Nephron progenitor cell (in vitro differentiated cells): ENCODE results near the gene GPATCH2.
A peak's percentile ranks its signal among the peaks of the same experiment; 100 is the strongest.

ENCODE experiments used
- DNase-seq: peaks from one replicate; pipeline ENCODE4 v3.0.0; 2021
- H3K27ac Mint-ChIP-seq: 2 replicates; pipeline ENCODE4 v1.8.0; 2021; ENCODE audit warnings: mild to moderate bottlenecking, moderate library complexity, mixed read lengths
- H3K27me3 Mint-ChIP-seq: 2 replicates; pipeline ENCODE4 v1.8.0; 2021; ENCODE audit warnings: mild to moderate bottlenecking, low read depth, mixed read lengths; ENCODE audit not compliant: poor library complexity
- H3K36me3 Mint-ChIP-seq: 2 replicates; pipeline ENCODE4 v1.8.0; 2021; ENCODE audit warnings: low read depth, mixed read lengths
- H3K4me1 Mint-ChIP-seq: 2 replicates; pipeline ENCODE4 v1.8.0; 2021; ENCODE audit warnings: mixed read lengths
- H3K4me3 Mint-ChIP-seq: 2 replicates; pipeline ENCODE4 v1.8.0; 2021; ENCODE audit warnings: mild to moderate bottlenecking, moderate library complexity, mixed read lengths
- H3K9me3 Mint-ChIP-seq: 2 replicates; pipeline ENCODE4 v1.8.0; 2021; ENCODE audit warnings: mild to moderate bottlenecking, moderate library complexity, mixed read lengths
- TF ChIP-seq, protein P1 (sequence below): fragments of 200-600 bp; sonication (generic); IDR thresholded peaks from 2 replicates; pipeline ENCODE4 v1.5.0; 2021; ENCODE audit warnings: antibody characterized with exemption

The GPATCH2 gene

DNA sequence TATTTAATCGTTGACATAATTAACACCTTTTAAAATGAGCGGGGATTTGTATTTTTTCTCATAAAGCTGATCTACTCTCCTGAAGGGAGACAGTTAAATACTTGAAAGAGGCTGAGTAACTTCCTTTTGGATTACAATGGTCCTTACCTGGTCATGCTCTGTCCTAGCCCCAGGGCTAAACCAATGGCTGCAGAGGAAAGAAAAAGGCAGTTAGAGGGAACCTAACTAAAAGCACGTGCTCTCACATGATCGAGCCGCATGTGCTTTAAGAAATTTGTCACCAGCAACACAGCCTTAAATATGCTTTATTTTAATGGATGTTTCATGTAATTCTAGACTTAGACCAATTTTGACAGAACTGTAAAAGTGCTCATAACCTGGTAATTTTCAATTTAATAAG, 132.7 kb downstream of the GPATCH2 start:
- no peaks in the 10 kb centered on the region for H3K9me3 Mint-ChIP-seq
- no peak overlapping the region for H3K4me3 Mint-ChIP-seq
- H3K27me3 Mint-ChIP-seq: no peaks in the 10 kb centered on the region
- TF ChIP-seq, protein P1, sequence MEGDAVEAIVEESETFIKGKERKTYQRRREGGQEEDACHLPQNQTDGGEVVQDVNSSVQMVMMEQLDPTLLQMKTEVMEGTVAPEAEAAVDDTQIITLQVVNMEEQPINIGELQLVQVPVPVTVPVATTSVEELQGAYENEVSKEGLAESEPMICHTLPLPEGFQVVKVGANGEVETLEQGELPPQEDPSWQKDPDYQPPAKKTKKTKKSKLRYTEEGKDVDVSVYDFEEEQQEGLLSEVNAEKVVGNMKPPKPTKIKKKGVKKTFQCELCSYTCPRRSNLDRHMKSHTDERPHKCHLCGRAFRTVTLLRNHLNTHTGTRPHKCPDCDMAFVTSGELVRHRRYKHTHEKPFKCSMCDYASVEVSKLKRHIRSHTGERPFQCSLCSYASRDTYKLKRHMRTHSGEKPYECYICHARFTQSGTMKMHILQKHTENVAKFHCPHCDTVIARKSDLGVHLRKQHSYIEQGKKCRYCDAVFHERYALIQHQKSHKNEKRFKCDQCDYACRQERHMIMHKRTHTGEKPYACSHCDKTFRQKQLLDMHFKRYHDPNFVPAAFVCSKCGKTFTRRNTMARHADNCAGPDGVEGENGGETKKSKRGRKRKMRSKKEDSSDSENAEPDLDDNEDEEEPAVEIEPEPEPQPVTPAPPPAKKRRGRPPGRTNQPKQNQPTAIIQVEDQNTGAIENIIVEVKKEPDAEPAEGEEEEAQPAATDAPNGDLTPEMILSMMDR: no peak
- no peak overlapping the region for H3K27ac Mint-ChIP-seq
- no peaks in the 10 kb centered on the region for H3K36me3 Mint-ChIP-seq
- no peak for DNase-seq
- H3K4me1 Mint-ChIP-seq: no peaks in the 10 kb centered on the region

DNA sequence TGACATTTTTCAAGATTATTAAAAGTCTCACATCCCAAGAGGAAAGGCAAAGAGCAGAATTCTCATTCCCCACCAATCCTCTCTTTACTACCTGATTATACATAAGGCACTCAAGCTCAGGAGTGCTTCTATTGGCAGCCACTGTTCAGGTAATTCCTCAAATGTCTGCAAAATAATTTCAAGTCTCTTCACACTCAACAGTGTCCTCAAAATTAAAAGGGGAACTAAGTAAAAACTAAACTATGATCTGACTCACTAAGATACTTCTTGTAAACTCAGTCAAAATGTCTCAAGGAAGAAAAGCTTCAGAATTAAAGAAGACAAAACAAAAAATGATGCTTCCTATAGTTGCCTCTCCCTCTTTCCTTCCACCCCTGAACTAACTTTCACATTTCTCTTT, 135.6 kb downstream of the GPATCH2 start:
- H3K9me3 Mint-ChIP-seq: no peaks in the 10 kb centered on the region
- H3K4me3 Mint-ChIP-seq: no peak overlapping the region
- no peak for DNase-seq
- H3K27ac Mint-ChIP-seq: no peak overlapping the region
- peaks cover 6% of the 10 kb centered on the region for H3K36me3 Mint-ChIP-seq
- H3K4me1 Mint-ChIP-seq: no peaks in the 10 kb centered on the region
- TF ChIP-seq, protein P1: no peak
- H3K27me3 Mint-ChIP-seq: no peaks in the 10 kb centered on the region

DNA sequence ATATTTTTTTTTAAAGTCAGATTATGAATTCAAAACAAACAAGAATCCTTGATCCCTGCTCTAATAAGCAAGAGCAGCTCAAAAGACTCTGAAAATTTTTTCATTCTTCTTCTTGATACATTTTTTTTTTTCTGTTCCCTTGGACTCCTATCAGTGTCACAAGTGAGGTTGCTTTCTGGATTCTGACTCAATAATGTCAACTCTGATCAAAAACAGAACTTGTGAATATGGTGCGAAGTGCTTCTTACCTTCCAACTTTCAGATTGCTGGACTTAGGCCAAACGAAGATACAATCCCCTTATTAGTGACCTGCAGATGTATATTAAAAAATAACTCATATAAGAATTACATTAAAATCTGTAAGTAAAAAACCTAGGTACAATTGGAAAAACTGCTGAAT, 136.1 kb downstream of the GPATCH2 start:
- Mint-ChIP-seq H3K27me3 (no peaks in the 10 kb centered on the region), H3K4me3 (no peak overlapping the region), H3K36me3 (peaks cover 9% of the 10 kb centered on the region), H3K9me3 (no peaks in the 10 kb centered on the region), H3K27ac (no peak overlapping the region), H3K4me1 (no peaks in the 10 kb centered on the region)
- TF ChIP-seq, protein P1: no peak
- no peak for DNase-seq

DNA sequence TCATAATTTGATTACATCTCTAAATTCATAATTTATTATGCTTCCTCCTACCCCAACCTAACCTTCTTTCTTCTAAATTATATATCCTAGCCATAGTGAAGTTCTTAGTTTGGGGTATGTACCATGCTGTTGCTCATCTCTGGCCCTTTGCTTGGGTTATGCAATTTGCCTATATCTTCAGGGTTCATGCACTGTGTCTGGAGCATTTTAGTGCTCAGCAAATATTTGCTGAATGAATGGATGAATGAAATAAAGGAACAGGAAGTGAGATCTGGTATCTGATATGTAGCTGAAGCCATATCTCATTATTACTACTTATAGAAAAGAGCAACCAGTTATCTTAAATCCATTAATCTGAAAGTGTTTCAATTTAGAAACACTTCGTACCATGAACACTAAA, 137.6 kb downstream of the GPATCH2 start:
- Mint-ChIP-seq H3K9me3 (no peaks in the 10 kb centered on the region), H3K4me1 (no peaks in the 10 kb centered on the region)

DNA sequence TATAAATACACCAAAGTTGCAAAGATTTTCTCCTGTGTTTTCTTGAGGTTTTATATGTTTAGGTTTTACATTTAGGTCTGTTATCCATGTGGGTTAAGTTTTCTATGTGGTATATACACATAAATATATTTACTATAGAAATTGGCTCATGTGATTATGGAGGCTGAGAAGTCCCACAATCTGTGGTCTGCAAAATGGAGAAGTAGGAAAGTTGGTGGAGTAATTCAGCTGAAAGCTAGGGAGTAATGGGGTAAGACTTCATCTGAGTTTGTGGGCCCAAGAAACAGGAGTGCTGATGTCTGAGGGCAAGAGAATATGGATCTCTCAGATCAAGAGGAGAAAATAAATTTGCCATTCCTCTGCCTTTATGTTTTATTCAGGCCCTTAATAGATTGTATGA, 146.0 kb downstream of the GPATCH2 start:
- no peak overlapping the region for H3K4me3 Mint-ChIP-seq
- H3K36me3 Mint-ChIP-seq: peaks cover 10% of the 10 kb centered on the region
- TF ChIP-seq, protein P1: no peak
- H3K4me1 Mint-ChIP-seq: no peaks in the 10 kb centered on the region
- no peak for DNase-seq
- no peaks in the 10 kb centered on the region for H3K27me3 Mint-ChIP-seq
- no peak overlapping the region for H3K27ac Mint-ChIP-seq
- no peaks in the 10 kb centered on the region for H3K9me3 Mint-ChIP-seq

More for the DNA sequence above, 137.6 kb downstream of the GPATCH2 start:
- H3K27me3 Mint-ChIP-seq: no peaks in the 10 kb centered on the region
- H3K4me3 Mint-ChIP-seq: no peak overlapping the region
- DNase-seq: no peak
- H3K27ac Mint-ChIP-seq: peak overlapping the region; percentile 18
- H3K36me3 Mint-ChIP-seq: peaks cover 9% of the 10 kb centered on the region
- TF ChIP-seq, protein P1: no peak

DNA sequence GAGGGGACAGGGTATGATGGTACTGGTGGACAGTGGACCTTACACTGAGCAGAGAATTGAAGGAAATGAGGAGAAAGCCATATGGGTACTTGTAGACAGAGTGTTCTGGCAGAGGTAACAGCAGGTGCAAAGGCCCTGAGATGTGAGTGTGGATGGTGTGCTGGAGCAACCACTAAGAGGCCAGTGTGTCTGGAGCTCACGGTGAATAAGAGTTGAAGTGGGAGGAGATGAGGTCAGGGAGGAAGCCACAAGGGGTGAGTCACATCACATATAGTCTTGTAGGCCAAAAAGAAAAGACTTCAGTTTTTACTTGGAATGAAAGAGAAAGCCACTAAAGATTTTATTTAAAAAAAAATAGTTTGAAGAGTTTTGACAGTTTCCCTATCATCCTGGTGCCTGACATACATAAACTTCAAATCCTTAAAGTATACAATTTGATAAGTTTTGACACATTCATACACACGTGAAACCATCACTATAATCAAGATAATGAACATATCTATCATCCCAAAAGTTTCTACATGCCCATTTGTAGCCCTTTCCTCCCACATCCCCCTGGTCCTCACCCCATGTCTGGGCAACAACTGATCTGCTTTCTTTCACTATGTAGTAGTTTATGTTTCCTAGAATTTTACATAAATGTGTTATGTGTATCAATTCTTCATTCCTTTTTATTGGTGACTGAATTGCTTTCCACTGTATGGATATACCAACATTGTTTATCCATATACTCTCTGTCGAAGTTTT, 148.4 kb downstream of the GPATCH2 start:
- Mint-ChIP-seq H3K9me3 (peaks cover 3% of the 10 kb centered on the region), H3K4me3 (no peak overlapping the region), H3K4me1 (no peaks in the 10 kb centered on the region), H3K36me3 (peaks cover 23% of the 10 kb centered on the region), H3K27me3 (no peaks in the 10 kb centered on the region), H3K27ac (no peak overlapping the region)
- TF ChIP-seq, protein P1: no peak
- DNase-seq: no peak
